H7 (cell line): ENCODE measurements around the gene PPFIA4. TPM values are rescaled to one million over a fixed set of nuclear protein-coding genes. Genes with fewer than 3 reads are reported as not detected.
A peak's percentile ranks its signal among the peaks of the same experiment; 100 is the strongest.

Source experiments
- DNase-seq: peaks from one replicate; pipeline ENCODE4 v3.0.0; 2012
- H3K27me3 ChIP-seq: 2 replicates; pipeline ENCODE4 v1.6.0; 2011; ENCODE audit warnings: mild to moderate bottlenecking, low read length; ENCODE audit not compliant: control insufficient read depth, insufficient read depth
- H3K36me3 ChIP-seq: replicated peaks from 2 replicates; pipeline ENCODE4 v1.5.1; 2011; ENCODE audit warnings: low read length; ENCODE audit not compliant: control insufficient read depth, insufficient read depth
- H3K4me3 ChIP-seq: 2 replicates; pipeline ENCODE4 v1.5.1; 2011; ENCODE audit warnings: low read depth, mild to moderate bottlenecking, control low read depth, low read length, moderate library complexity; ENCODE audit not compliant: insufficient read depth
- total RNA-seq: library from RNA; depleted of rRNA; stranded (reverse); fragments of >200 nt; shearing (Covaris generic); gene quantifications from 2 replicates; pipeline ENCODE4 v1.2.3, GENCODE V29; 2014

PPFIA4 gene
- total RNA-seq, 1 experiment from 2014 or later: 3.1 TPM

- no peak overlapping the region for H3K4me3 ChIP-seq
- DNase-seq: no peak
- no peaks in the 10 kb centered on the region; the same call in 1 of the 2 replicates for H3K36me3 ChIP-seq
- no peaks in the 10 kb centered on the region; the same call in 1 of the 2 replicates for H3K27me3 ChIP-seq
Measured at GRCh38 chr1:203054184-203054583, 27.9 kb downstream of the PPFIA4 start.

GRCh38 chr1:203054642-203055041 is 28.4 kb downstream of the PPFIA4 start:
- Histone ChIP-seq H3K36me3 (no peaks in the 10 kb centered on the region; the same call in 1 of the 2 replicates), H3K4me3 (no peak overlapping the region), H3K27me3 (no peaks in the 10 kb centered on the region; the same call in 1 of the 2 replicates)
- no peak for DNase-seq

GRCh38 chr1:203055161-203055799 is 29.0 kb downstream of the PPFIA4 start:
- Histone ChIP-seq H3K36me3 (no peaks in the 10 kb centered on the region; the same call in none of the 2 replicates), H3K27me3 (no peaks in the 10 kb centered on the region; the same call in 1 of the 2 replicates), H3K4me3 (no peak overlapping the region)
- peak; percentile 87 for DNase-seq

- no peak for DNase-seq
- Histone ChIP-seq H3K27me3 (no peaks in the 10 kb centered on the region; the same call in 1 of the 2 replicates), H3K36me3 (no peaks in the 10 kb centered on the region; the same call in none of the 2 replicates), H3K4me3 (no peak overlapping the region)
Measured at GRCh38 chr1:203056012-203056411, 29.7 kb downstream of the PPFIA4 start.

GRCh38 chr1:203056516-203056915 is 30.2 kb downstream of the PPFIA4 start:
- H3K36me3 ChIP-seq: no peaks in the 10 kb centered on the region; the same call in none of the 2 replicates
- no peaks in the 10 kb centered on the region; the same call in 1 of the 2 replicates for H3K27me3 ChIP-seq
- peak; percentile 64 for DNase-seq
- no peak overlapping the region for H3K4me3 ChIP-seq

GRCh38 chr1:203057911-203058675 is 31.8 kb downstream of the PPFIA4 start:
- H3K36me3 ChIP-seq: no peaks in the 10 kb centered on the region; the same call in none of the 2 replicates
- DNase-seq: no peak
- no peaks in the 10 kb centered on the region; the same call in 1 of the 2 replicates for H3K27me3 ChIP-seq
- H3K4me3 ChIP-seq: no peak overlapping the region

- DNase-seq: no peak
- no peaks in the 10 kb centered on the region; the same call in 1 of the 2 replicates for H3K27me3 ChIP-seq
- no peak overlapping the region for H3K4me3 ChIP-seq
- H3K36me3 ChIP-seq: no peaks in the 10 kb centered on the region; the same call in none of the 2 replicates
Measured at GRCh38 chr1:203058676-203058935, 32.3 kb downstream of the PPFIA4 start.

- Histone ChIP-seq H3K27me3 (no peaks in the 10 kb centered on the region; the same call in 1 of the 2 replicates), H3K4me3 (no peak overlapping the region), H3K36me3 (no peaks in the 10 kb centered on the region; the same call in none of the 2 replicates)
- no peak for DNase-seq
Measured at GRCh38 chr1:203059485-203059884, 33.2 kb downstream of the PPFIA4 start.

GRCh38 chr1:203060115-203060514 is 33.8 kb downstream of the PPFIA4 start:
- no peak for DNase-seq
- Histone ChIP-seq H3K36me3 (no peaks in the 10 kb centered on the region; the same call in none of the 2 replicates), H3K27me3 (no peaks in the 10 kb centered on the region; the same call in 1 of the 2 replicates), H3K4me3 (no peak overlapping the region)

- Histone ChIP-seq H3K36me3 (no peaks in the 10 kb centered on the region; the same call in 1 of the 2 replicates), H3K4me3 (no peak overlapping the region), H3K27me3 (no peaks in the 10 kb centered on the region; the same call in 1 of the 2 replicates)
- no peak for DNase-seq
Measured at GRCh38 chr1:203063287-203063686, 37.0 kb downstream of the PPFIA4 start.

GRCh38 chr1:203065191-203065590 is 38.9 kb downstream of the PPFIA4 start:
- Histone ChIP-seq H3K27me3 (no peaks in the 10 kb centered on the region), H3K4me3 (no peak overlapping the region), H3K36me3 (no peaks in the 10 kb centered on the region; the same call in 1 of the 2 replicates)
- no peak for DNase-seq

GRCh38 chr1:203065986-203066385 is 39.7 kb downstream of the PPFIA4 start:
- H3K27me3 ChIP-seq: no peaks in the 10 kb centered on the region
- no peaks in the 10 kb centered on the region; the same call in 1 of the 2 replicates for H3K36me3 ChIP-seq
- no peak for DNase-seq
- H3K4me3 ChIP-seq: no peak overlapping the region

- no peak for DNase-seq
- no peak overlapping the region for H3K4me3 ChIP-seq
- H3K27me3 ChIP-seq: no peaks in the 10 kb centered on the region
- no peaks in the 10 kb centered on the region; the same call in 1 of the 2 replicates for H3K36me3 ChIP-seq
Measured at GRCh38 chr1:203066965-203067364, 40.7 kb downstream of the PPFIA4 start.

- no peak overlapping the region for H3K4me3 ChIP-seq
- H3K36me3 ChIP-seq: no peaks in the 10 kb centered on the region; the same call in 1 of the 2 replicates
- DNase-seq: no peak
- peaks cover 10% of the 10 kb centered on the region; the same call in 1 of the 2 replicates for H3K27me3 ChIP-seq
Measured at GRCh38 chr1:203069030-203069747, 42.9 kb downstream of the PPFIA4 start.
